Fibroblast of mammary gland (primary cell): ENCODE data around the gene PTPRN.

ENCODE experiments used
- DNase-seq: peaks from one replicate; pipeline ENCODE4 v3.0.0-alpha.2; 2010; ENCODE audit warnings: low read depth
- H3K4me3 ChIP-seq: 2 replicates; pipeline ENCODE4 v1.5.1; 2011; ENCODE audit warnings: low read depth, mild to moderate bottlenecking, low read length, moderate library complexity; ENCODE audit not compliant: control insufficient read depth
- CTCF ChIP-seq: conservative IDR thresholded peaks from 2 replicates; pipeline ENCODE4 v1.5.1; 2011; ENCODE audit warnings: low read depth, low read length, inconsistent platforms; ENCODE audit not compliant: control insufficient read depth, insufficient read depth

PTPRN gene

GRCh38 chr2:219308142-219309101 is 779 bp downstream of the PTPRN start:
- TF ChIP-seq CTCF = no peak
- peak; percentile 67 for DNase-seq
- H3K4me3 ChIP-seq = peak overlapping the region; percentile 39

GRCh38 chr2:219306047-219306446 is 3.2 kb downstream of the PTPRN start:
- no peak for DNase-seq
- no peak overlapping the region for H3K4me3 ChIP-seq
- no peak for TF ChIP-seq CTCF

GRCh38 chr2:219304223-219304622 is 5.0 kb downstream of the PTPRN start:
- H3K4me3 ChIP-seq = no peak overlapping the region
- no peak for DNase-seq
- no peak for TF ChIP-seq CTCF

GRCh38 chr2:219302412-219302968 is 6.7 kb downstream of the PTPRN start:
- DNase-seq = no peak
- no peak overlapping the region for H3K4me3 ChIP-seq
- TF ChIP-seq CTCF = no peak

GRCh38 chr2:219300022-219300421 is 9.2 kb downstream of the PTPRN start:
- TF ChIP-seq CTCF = no peak
- no peak overlapping the region for H3K4me3 ChIP-seq
- no peak for DNase-seq

- DNase-seq = no peak
- TF ChIP-seq CTCF = no peak
- no peak overlapping the region for H3K4me3 ChIP-seq
Observed at GRCh38 chr2:219299372-219299760, 9.8 kb downstream of the PTPRN start.
